SH-SY5Y (cell line): ENCODE results near the gene MBNL2.

Experiments
- GATA2 ChIP-seq: IDR thresholded peaks from 2 replicates; pipeline ENCODE4 v1.6.1; 2011; ENCODE audit warnings: mild to moderate bottlenecking, low read depth, low read length
- GATA3 ChIP-seq: IDR thresholded peaks from 2 replicates; pipeline ENCODE4 v1.6.1; 2011; ENCODE audit warnings: low read depth, mild to moderate bottlenecking, low read length, moderate library complexity

Gene MBNL2

GRCh38 chr13:97235549-97236231 lies 13.6 kb downstream of the MBNL2 start:
- TF ChIP-seq GATA3 (no peak), GATA2 (no peak)

- no peak for TF ChIP-seq GATA2
- TF ChIP-seq GATA3, result no peak
Measured at GRCh38 chr13:97237388-97237787, 15.3 kb downstream of the MBNL2 start.

- TF ChIP-seq GATA3, result no peak
- TF ChIP-seq GATA2, result no peak
Measured at GRCh38 chr13:97238432-97238831, 16.3 kb downstream of the MBNL2 start.

GRCh38 chr13:97238883-97239282 lies 16.8 kb downstream of the MBNL2 start:
- TF ChIP-seq GATA2, result no peak
- no peak for TF ChIP-seq GATA3

- TF ChIP-seq GATA3 (no peak), GATA2 (no peak)
Measured at GRCh38 chr13:97239306-97239705, 17.2 kb downstream of the MBNL2 start.

- TF ChIP-seq GATA3 (no peak), GATA2 (no peak)
Measured at GRCh38 chr13:97239943-97240787, 18.0 kb downstream of the MBNL2 start.

GRCh38 chr13:97240788-97241734 lies 18.9 kb downstream of the MBNL2 start:
- TF ChIP-seq GATA3 (no peak), GATA2 (no peak)

- no peak for TF ChIP-seq GATA2
- TF ChIP-seq GATA3, result no peak
Measured at GRCh38 chr13:97241761-97242160, 19.6 kb downstream of the MBNL2 start.

- no peak for TF ChIP-seq GATA3
- no peak for TF ChIP-seq GATA2
Measured at GRCh38 chr13:97242755-97243497, 20.8 kb downstream of the MBNL2 start.

GRCh38 chr13:97243915-97244781 lies 22.0 kb downstream of the MBNL2 start:
- TF ChIP-seq GATA3 (no peak), GATA2 (no peak)

- TF ChIP-seq GATA2 (no peak), GATA3 (no peak)
Measured at GRCh38 chr13:97245011-97245410, 22.9 kb downstream of the MBNL2 start.

- TF ChIP-seq GATA2 (no peak), GATA3 (no peak)
Measured at GRCh38 chr13:97246596-97247158, 24.5 kb downstream of the MBNL2 start.
